Subcutaneous abdominal adipose tissue (tissue), 5 donors: ENCODE results near the gene CEP170B.

ENCODE experiments used
- H3K27ac ChIP-seq: one replicate; pipeline ENCODE4 v1.7.0; 2013; ENCODE audit warnings: low read depth, mild to moderate bottlenecking, inconsistent platforms, low read length, moderate library complexity
- H3K27me3 ChIP-seq, 5 donors: one replicate each; pipeline ENCODE4 v1.7.0; 2013; ENCODE audit warnings: low read length in 5 of 5, inconsistent platforms in 1 of 5; ENCODE audit not compliant: control insufficient read depth in 5 of 5, insufficient read depth in 4 of 5
- H3K36me3 ChIP-seq, 5 donors: one replicate each; pipeline ENCODE4 v1.7.0; 2013; ENCODE audit warnings: low read length in 5 of 5; ENCODE audit not compliant: control insufficient read depth in 5 of 5, insufficient read depth in 5 of 5
- H3K4me1 ChIP-seq, 5 donors: one replicate each; pipeline ENCODE4 v1.7.0; 2013; ENCODE audit warnings: low read length in 5 of 5, mild to moderate bottlenecking in 3 of 5, moderate library complexity in 1 of 5; ENCODE audit not compliant: control insufficient read depth in 5 of 5, insufficient read depth in 5 of 5
- H3K4me3 ChIP-seq, 5 donors: one replicate each; pipeline ENCODE4 v1.7.0; 2013; ENCODE audit warnings: low read length in 5 of 5, low read depth in 1 of 5
- H3K9ac ChIP-seq, 5 donors: one replicate each; pipeline ENCODE4 v1.7.0; 2013; ENCODE audit warnings: low read length in 5 of 5, mild to moderate bottlenecking in 4 of 5, moderate library complexity in 3 of 5
- H3K9me3 ChIP-seq, 5 donors: one replicate each; pipeline ENCODE4 v1.7.0; 2013; ENCODE audit warnings: low read length in 5 of 5; ENCODE audit not compliant: control insufficient read depth in 5 of 5
- donor health status: healthy.
- donor health status: healthy.
- donor health status: healthy.
- donor health status: healthy.
- donor health status: healthy.

The CEP170B gene

GRCh38 chr14:104873380-104874055 is 8.4 kb downstream of the CEP170B start:
- Histone ChIP-seq H3K4me3 (no peak overlapping the region), H3K9me3 (no peaks in the 10 kb centered on the region), H3K27me3 (no peaks in the 10 kb centered on the region), H3K36me3 (peaks cover 0 to 15% (median 11%) of the 10 kb centered on the region in 5 donors), H3K27ac (no peak overlapping the region), H3K9ac (no peak overlapping the region), H3K4me1 (peaks cover 0 to 29% (median 13%) of the 10 kb centered on the region in 5 donors)

GRCh38 chr14:104874110-104874531 is 9.1 kb downstream of the CEP170B start:
- H3K27ac ChIP-seq = no peak overlapping the region
- H3K4me3 ChIP-seq = no peak overlapping the region
- H3K36me3 ChIP-seq = peaks cover 0 to 16% (median 12%) of the 10 kb centered on the region in 5 donors
- no peaks in the 10 kb centered on the region for H3K9me3 ChIP-seq
- H3K4me1 ChIP-seq = peaks cover 0 to 29% (median 13%) of the 10 kb centered on the region in 5 donors
- H3K9ac ChIP-seq = no peak overlapping the region
- no peaks in the 10 kb centered on the region for H3K27me3 ChIP-seq

- Histone ChIP-seq H3K9ac (no peak overlapping the region), H3K4me1 (peaks cover 0 to 29% (median 13%) of the 10 kb centered on the region in 5 donors), H3K4me3 (no peak overlapping the region), H3K27ac (no peak overlapping the region), H3K9me3 (no peaks in the 10 kb centered on the region), H3K36me3 (peaks cover 0 to 18% (median 11%) of the 10 kb centered on the region in 5 donors), H3K27me3 (no peaks in the 10 kb centered on the region)
Observed at GRCh38 chr14:104874571-104875411, 9.7 kb downstream of the CEP170B start.

- Histone ChIP-seq H3K27ac (no peak overlapping the region), H3K4me3 (no peak overlapping the region), H3K9ac (no peak overlapping the region), H3K9me3 (no peaks in the 10 kb centered on the region), H3K36me3 (peaks cover 0 to 24% (median 15%) of the 10 kb centered on the region in 5 donors), H3K27me3 (no peaks in the 10 kb centered on the region), H3K4me1 (peaks cover 0 to 29% (median 13%) of the 10 kb centered on the region in 5 donors)
Observed at GRCh38 chr14:104875412-104875751, 10.3 kb downstream of the CEP170B start.

GRCh38 chr14:104875811-104876210 is 10.7 kb downstream of the CEP170B start:
- Histone ChIP-seq H3K4me3 (no peak overlapping the region), H3K36me3 (peaks cover 0 to 29% (median 19%) of the 10 kb centered on the region in 5 donors), H3K9ac (no peak overlapping the region), H3K4me1 (peaks cover 0 to 29% (median 13%) of the 10 kb centered on the region in 5 donors), H3K27me3 (no peaks in the 10 kb centered on the region), H3K9me3 (no peaks in the 10 kb centered on the region), H3K27ac (no peak overlapping the region)

- Histone ChIP-seq H3K27me3 (no peaks in the 10 kb centered on the region), H3K4me1 (peaks cover 0 to 29% (median 13%) of the 10 kb centered on the region in 5 donors), H3K9ac (no peak overlapping the region), H3K36me3 (peaks cover 0 to 30% (median 22%) of the 10 kb centered on the region in 5 donors), H3K4me3 (no peak overlapping the region), H3K27ac (no peak overlapping the region), H3K9me3 (no peaks in the 10 kb centered on the region)
Observed at GRCh38 chr14:104876251-104876699, 11.2 kb downstream of the CEP170B start.

GRCh38 chr14:104877066-104877805 is 12.2 kb downstream of the CEP170B start:
- Histone ChIP-seq H3K36me3 (peaks cover 0 to 30% (median 25%) of the 10 kb centered on the region in 5 donors), H3K27ac (no peak overlapping the region), H3K4me3 (no peak overlapping the region), H3K9ac (no peak overlapping the region), H3K27me3 (no peaks in the 10 kb centered on the region), H3K4me1 (peaks cover 0 to 22% (median 13%) of the 10 kb centered on the region in 5 donors), H3K9me3 (no peaks in the 10 kb centered on the region)

GRCh38 chr14:104877806-104878550 is 12.9 kb downstream of the CEP170B start:
- Histone ChIP-seq H3K27ac (no peak overlapping the region), H3K36me3 (peaks cover 0 to 34% (median 26%) of the 10 kb centered on the region in 5 donors), H3K9me3 (no peaks in the 10 kb centered on the region), H3K4me3 (no peak overlapping the region), H3K4me1 (peaks cover 0 to 15% (median 5%) of the 10 kb centered on the region in 5 donors), H3K27me3 (no peaks in the 10 kb centered on the region), H3K9ac (no peak overlapping the region)

GRCh38 chr14:104878582-104878981 is 13.5 kb downstream of the CEP170B start:
- peaks cover 0 to 40% (median 32%) of the 10 kb centered on the region in 5 donors for H3K36me3 ChIP-seq
- H3K4me3 ChIP-seq = no peak overlapping the region
- no peaks in the 10 kb centered on the region for H3K9me3 ChIP-seq
- H3K4me1 ChIP-seq = peaks cover 0 to 9% (median 0%) of the 10 kb centered on the region in 5 donors
- H3K27me3 ChIP-seq = no peaks in the 10 kb centered on the region
- H3K9ac ChIP-seq = no peak overlapping the region
- no peak overlapping the region for H3K27ac ChIP-seq
